A673 (cell line): Measurements from ENCODE around the gene CAMK1D. TPM values are rescaled to one million over a fixed set of nuclear protein-coding genes. Genes with fewer than 3 reads are reported as not detected.

Experiments
- BruUV-seq: library from RNA; stranded (reverse); fragments of 400-500 nt; replicated peaks from 2 replicates; lab custom pipeline; 2021; lab: Mats Ljungman, UMichigan
- CTCF ChIA-PET: fragments of 300-600 bp; sonication (Branson Sonifier 250); formaldehyde crosslinking; loops from one replicate; lab custom pipeline; 2022; ENCODE audit warnings: antibody characterized with exemption; lab: Charles Lee
- POLR2A ChIA-PET: fragments of 300-600 bp; sonication (Branson Sonifier 250); formaldehyde crosslinking; loops from one replicate; lab custom pipeline; 2022; ENCODE audit warnings: antibody characterized with exemption; ENCODE audit not compliant: low non-redundant PET; lab: Charles Lee
- DNase-seq: peaks from one replicate; pipeline ENCODE4 v3.0.0-alpha.2; 2015; ENCODE audit warnings: low spot score
- H3K27ac ChIP-seq: fragments of 200-600 bp; sonication (generic); 2 replicates; pipeline ENCODE4 v1.5.1; 2016; ENCODE audit warnings: mixed run types, low read depth, mild to moderate bottlenecking, mixed read lengths, antibody characterized with exemption, low read length; ENCODE audit not compliant: poor library complexity, severe bottlenecking
- H3K27me3 ChIP-seq: fragments of 200-600 bp; sonication (generic); replicated peaks from 2 replicates; pipeline ENCODE4 v1.6.1; 2017; ENCODE audit warnings: mixed run types, low read depth, mild to moderate bottlenecking, mixed read lengths, antibody characterized with exemption, low read length; ENCODE audit not compliant: insufficient read depth, poor library complexity
- H3K36me3 ChIP-seq: fragments of 200-600 bp; sonication (generic); 2 replicates; pipeline ENCODE4 v1.6.1; 2016; ENCODE audit warnings: mixed run types, mild to moderate bottlenecking, mixed read lengths, antibody characterized with exemption, low read length; ENCODE audit not compliant: insufficient read depth, poor library complexity, severe bottlenecking
- H3K4me1 ChIP-seq: fragments of 200-600 bp; sonication (generic); 2 replicates; pipeline ENCODE4 v1.6.1; 2017; ENCODE audit warnings: mixed run types, mild to moderate bottlenecking, mixed read lengths, antibody characterized with exemption, low read length; ENCODE audit not compliant: insufficient read depth, poor library complexity, severe bottlenecking
- H3K4me3 ChIP-seq: fragments of 200-600 bp; sonication (generic); 2 replicates; pipeline ENCODE4 v1.5.1; 2016; ENCODE audit warnings: low read depth, mixed run types, mild to moderate bottlenecking, mixed read lengths, low read length; ENCODE audit not compliant: poor library complexity, severe bottlenecking
- H3K9me3 ChIP-seq: fragments of 200-600 bp; sonication (generic); 2 replicates; pipeline ENCODE4 v1.6.1; 2016; ENCODE audit warnings: mixed run types, low read depth, mild to moderate bottlenecking, mixed read lengths, antibody characterized with exemption, low read length; ENCODE audit not compliant: poor library complexity, severe bottlenecking
- EZH2 ChIP-seq: fragments of 200-600 bp; sonication (generic); IDR thresholded peaks from 2 replicates; pipeline ENCODE4 v1.6.1; 2017; ENCODE audit warnings: borderline replicate concordance, low read depth, mild to moderate bottlenecking, mixed read lengths, antibody characterized with exemption, low read length; ENCODE audit not compliant: poor library complexity, severe bottlenecking
- intact Hi-C: fragments of 100-400 bp; cut with micrococcal nuclease; formaldehyde crosslinking; loops from one replicate; pipeline ENCODE4 v1.10.0; 2022; ENCODE audit not compliant: unreplicated experiment
- total RNA-seq: library from RNA; stranded (reverse); gene quantifications from 2 replicates; pipeline ENCODE4 v1.2.3, GENCODE V29; 2021
- TF ChIP-seq, protein P1 (sequence below): fragments of 300-800, 200-600 bp; sonication (generic); conservative IDR thresholded peaks from 2 replicates; pipeline ENCODE4 v1.5.1; 2017; ENCODE audit warnings: low read depth, mild to moderate bottlenecking, antibody characterized with exemption, low read length, moderate library complexity, mixed read lengths

CAMK1D gene
- total RNA-seq, 1 experiment from 2014 or later, result 23.7 TPM

DNA sequence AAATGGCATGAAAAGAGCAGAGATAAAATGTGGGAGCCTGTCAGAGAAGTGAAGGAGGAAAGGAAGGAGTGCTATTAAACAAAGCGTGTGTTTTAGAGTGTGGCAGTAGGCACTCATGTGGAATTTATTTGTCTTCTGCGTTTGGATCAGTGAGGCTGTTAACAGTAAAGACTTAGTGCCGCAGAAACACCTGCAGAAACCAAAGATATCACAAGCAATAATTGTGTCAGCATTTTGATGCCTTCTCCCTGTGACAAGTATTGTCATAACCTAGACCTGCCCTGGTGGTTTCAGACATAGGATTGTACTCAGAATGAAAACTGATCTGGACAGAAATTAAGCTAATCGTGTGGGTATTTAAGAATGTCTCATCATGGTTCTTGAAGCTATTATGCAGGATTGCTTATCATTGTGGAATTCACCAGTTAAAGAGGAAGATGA, 191.0 kb downstream of the CAMK1D start:
- CTCF ChIA-PET, result no interaction called here
- Histone ChIP-seq H3K27ac (peak overlapping the region; percentile 96), H3K4me1 (peaks cover 63% of the 10 kb centered on the region), H3K4me3 (no peak overlapping the region), H3K36me3 (no peaks in the 10 kb centered on the region), H3K27me3 (no peaks in the 10 kb centered on the region), H3K9me3 (no peaks in the 10 kb centered on the region)
- no TSS peak for BruUV-seq
- POLR2A ChIA-PET, result no interaction called here
- intact Hi-C loops, result loop anchor here (5.0 kb wide), 3 partner anchors 172 to 318 kb away; no protein-coding TSS in a partner anchor
- TF ChIP-seq, protein P1, sequence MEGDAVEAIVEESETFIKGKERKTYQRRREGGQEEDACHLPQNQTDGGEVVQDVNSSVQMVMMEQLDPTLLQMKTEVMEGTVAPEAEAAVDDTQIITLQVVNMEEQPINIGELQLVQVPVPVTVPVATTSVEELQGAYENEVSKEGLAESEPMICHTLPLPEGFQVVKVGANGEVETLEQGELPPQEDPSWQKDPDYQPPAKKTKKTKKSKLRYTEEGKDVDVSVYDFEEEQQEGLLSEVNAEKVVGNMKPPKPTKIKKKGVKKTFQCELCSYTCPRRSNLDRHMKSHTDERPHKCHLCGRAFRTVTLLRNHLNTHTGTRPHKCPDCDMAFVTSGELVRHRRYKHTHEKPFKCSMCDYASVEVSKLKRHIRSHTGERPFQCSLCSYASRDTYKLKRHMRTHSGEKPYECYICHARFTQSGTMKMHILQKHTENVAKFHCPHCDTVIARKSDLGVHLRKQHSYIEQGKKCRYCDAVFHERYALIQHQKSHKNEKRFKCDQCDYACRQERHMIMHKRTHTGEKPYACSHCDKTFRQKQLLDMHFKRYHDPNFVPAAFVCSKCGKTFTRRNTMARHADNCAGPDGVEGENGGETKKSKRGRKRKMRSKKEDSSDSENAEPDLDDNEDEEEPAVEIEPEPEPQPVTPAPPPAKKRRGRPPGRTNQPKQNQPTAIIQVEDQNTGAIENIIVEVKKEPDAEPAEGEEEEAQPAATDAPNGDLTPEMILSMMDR, result no peak
- no peak for TF ChIP-seq EZH2
- peak; percentile 63 for DNase-seq

DNA sequence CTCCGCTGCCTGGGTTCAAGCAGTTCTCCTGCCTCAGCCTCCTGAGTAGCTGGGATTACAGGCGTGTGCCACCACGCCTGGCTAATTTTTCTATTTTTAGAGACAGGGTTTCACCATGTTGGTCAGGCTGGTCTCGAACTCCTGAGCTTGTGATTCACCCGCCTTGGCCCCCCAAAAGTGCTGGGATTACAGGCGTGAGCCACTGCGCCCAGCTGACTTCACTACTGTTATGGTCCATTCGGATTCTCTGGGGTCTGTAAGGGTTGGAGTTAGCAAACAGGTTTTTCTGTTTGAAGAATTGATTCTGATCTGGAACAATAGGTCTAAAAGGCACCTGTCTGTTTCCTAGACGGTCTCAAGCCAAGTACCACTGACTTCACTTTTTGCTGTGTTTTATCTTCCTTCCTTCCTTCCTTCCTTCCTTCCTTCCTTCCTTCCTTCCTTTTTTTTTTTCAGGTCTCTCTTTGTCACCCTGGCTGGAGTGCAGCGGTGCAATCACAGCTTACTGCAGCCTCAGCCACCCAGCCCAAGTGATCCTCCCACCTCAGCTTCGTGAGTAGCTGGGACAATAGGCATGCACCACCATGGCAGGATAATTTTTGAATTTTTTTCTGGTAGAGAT, 192.2 kb downstream of the CAMK1D start:
- Histone ChIP-seq H3K27ac (peak overlapping the region; percentile 96), H3K4me3 (no peak overlapping the region), H3K9me3 (no peaks in the 10 kb centered on the region), H3K27me3 (no peaks in the 10 kb centered on the region), H3K36me3 (no peaks in the 10 kb centered on the region), H3K4me1 (peaks cover 59% of the 10 kb centered on the region)
- intact Hi-C loops, result loop anchor here (5.0 kb wide), 3 partner anchors 171 to 319 kb away; no protein-coding TSS in a partner anchor
- no peak for TF ChIP-seq EZH2
- TF ChIP-seq, protein P1, result no peak
- ChIA-PET CTCF (interaction anchor here (0.6 to 1.1 kb wide), 3 partner anchors 115 to 241 kb away, joined by 4 to 9 read pairs (median 6); no protein-coding TSS in a partner anchor), POLR2A (interaction anchor here (0.6 to 0.7 kb wide), 3 partner anchors 18 to 171 kb away, joined by 3 to 17 read pairs (median 8); no protein-coding TSS in a partner anchor)
- no TSS peak for BruUV-seq
- DNase-seq, result peak; percentile 92

DNA sequence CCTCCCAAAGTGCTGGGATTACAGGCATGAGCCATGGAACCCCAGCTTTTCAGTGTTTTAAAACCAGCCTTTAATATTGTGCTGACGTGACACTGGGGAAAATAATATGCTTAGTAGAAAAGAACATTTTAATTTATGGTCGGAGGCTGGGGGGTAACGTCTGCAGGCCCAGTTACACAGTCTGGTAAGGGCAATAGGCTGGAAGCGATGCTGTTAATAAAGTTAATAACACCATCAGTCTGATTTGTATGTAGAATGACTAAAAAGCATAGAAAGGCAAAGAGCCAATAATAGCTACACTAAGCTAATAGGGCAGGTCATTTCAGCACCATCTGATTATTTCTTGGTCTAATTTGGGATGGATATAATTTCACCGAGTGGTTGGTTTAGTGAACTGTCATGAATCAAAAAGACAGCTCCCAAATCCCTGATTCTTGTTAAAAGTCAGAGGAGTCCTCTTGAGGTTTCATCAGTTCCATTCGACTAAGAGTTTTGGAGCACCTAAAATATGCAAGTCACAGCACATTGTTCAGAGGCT, 192.9 kb downstream of the CAMK1D start:
- ChIA-PET POLR2A (interaction anchor here (0.6 kb wide), 1 partner anchor 170 kb away, joined by 17 read pairs; no protein-coding TSS in a partner anchor), CTCF (interaction anchor here (1.1 kb wide), 1 partner anchor 114 kb away, joined by 6 read pairs; no protein-coding TSS in a partner anchor)
- Histone ChIP-seq H3K36me3 (no peaks in the 10 kb centered on the region), H3K4me3 (no peak overlapping the region), H3K27me3 (no peaks in the 10 kb centered on the region), H3K4me1 (peaks cover 63% of the 10 kb centered on the region), H3K9me3 (no peaks in the 10 kb centered on the region), H3K27ac (peak overlapping the region; percentile 96)
- TSS peak; percentile 44 for BruUV-seq
- peak; percentile 91 for DNase-seq
- no peak for TF ChIP-seq EZH2
- TF ChIP-seq, protein P1, result no peak
- intact Hi-C loops, result loop anchor here (5.0 kb wide), 3 partner anchors 170 to 320 kb away; no protein-coding TSS in a partner anchor
